ENCODE measurements around the gene CARD6. TPM values are rescaled to one million over a fixed set of nuclear protein-coding genes. Genes with fewer than 3 reads are reported as not detected.

Gene CARD6
- total RNA-seq, 1 donor from 2014 or later = not detected

DNA sequence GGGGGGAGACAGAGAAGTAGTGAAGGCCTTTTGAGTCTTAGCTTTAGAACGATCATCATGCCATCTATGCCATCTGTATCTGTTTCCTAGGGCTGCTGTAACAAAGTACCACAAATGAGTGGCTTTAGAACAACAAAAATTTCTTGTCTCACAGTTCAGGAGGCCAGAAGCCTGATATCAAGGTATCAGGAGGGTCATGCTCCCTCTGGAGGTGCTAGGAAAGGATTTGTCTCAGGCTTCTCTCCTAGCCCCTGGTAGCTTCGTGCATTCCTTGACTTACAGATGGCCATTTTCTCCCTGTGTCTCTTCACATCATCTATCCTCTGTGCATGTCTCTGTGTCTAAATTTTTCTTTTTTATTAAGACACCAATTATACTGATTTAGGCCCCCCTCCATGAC is 5.2 kb downstream of the CARD6 start:
- H3K36me3 Mint-ChIP-seq = no peaks in the 10 kb centered on the region
- H3K9ac ChIP-seq = no peak overlapping the region
- DNase-seq (ENCODE audit: low spot score) = no peak
- no peaks in the 10 kb centered on the region for H3K79me2 ChIP-seq (ENCODE audit: low read depth)
- peaks cover 2% of the 10 kb centered on the region for H3K27me3 Mint-ChIP-seq (ENCODE audit: insufficient read depth, low read depth)
- H3K27ac ChIP-seq = no peak overlapping the region
- H3K36me3 ChIP-seq = no peaks in the 10 kb centered on the region
- H3K4me1 ChIP-seq = no peaks in the 10 kb centered on the region
- H3K9me3 ChIP-seq (ENCODE audit: low read depth) = no peaks in the 10 kb centered on the region
- H3K4me3 ChIP-seq = no peak overlapping the region
- no peaks in the 10 kb centered on the region for H3K9me3 Mint-ChIP-seq
- no peaks in the 10 kb centered on the region for H3K27me3 ChIP-seq
- peaks cover under 1% of the 10 kb centered on the region for H3K4me1 Mint-ChIP-seq
- no peaks in the 10 kb centered on the region for H4K20me1 ChIP-seq (ENCODE audit: low read depth)
- H3K4me2 ChIP-seq = no peak overlapping the region
- no peak overlapping the region for H3K27ac Mint-ChIP-seq
- H2AFZ ChIP-seq (replicated peaks) = no peak overlapping the region
- TF ChIP-seq, protein P1, sequence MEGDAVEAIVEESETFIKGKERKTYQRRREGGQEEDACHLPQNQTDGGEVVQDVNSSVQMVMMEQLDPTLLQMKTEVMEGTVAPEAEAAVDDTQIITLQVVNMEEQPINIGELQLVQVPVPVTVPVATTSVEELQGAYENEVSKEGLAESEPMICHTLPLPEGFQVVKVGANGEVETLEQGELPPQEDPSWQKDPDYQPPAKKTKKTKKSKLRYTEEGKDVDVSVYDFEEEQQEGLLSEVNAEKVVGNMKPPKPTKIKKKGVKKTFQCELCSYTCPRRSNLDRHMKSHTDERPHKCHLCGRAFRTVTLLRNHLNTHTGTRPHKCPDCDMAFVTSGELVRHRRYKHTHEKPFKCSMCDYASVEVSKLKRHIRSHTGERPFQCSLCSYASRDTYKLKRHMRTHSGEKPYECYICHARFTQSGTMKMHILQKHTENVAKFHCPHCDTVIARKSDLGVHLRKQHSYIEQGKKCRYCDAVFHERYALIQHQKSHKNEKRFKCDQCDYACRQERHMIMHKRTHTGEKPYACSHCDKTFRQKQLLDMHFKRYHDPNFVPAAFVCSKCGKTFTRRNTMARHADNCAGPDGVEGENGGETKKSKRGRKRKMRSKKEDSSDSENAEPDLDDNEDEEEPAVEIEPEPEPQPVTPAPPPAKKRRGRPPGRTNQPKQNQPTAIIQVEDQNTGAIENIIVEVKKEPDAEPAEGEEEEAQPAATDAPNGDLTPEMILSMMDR (IDR thresholded peaks at IDR 0.05) = no peak
- TF ChIP-seq EZH2phosphoT487 (IDR thresholded peaks at IDR 0.05) (no peak), EZH2 (IDR thresholded peaks at IDR 0.05) (no peak)
- no peak overlapping the region for H3K4me3 Mint-ChIP-seq
- H3F3A ChIP-seq (ENCODE audit: low read depth) = no peaks in the 10 kb centered on the region

DNA sequence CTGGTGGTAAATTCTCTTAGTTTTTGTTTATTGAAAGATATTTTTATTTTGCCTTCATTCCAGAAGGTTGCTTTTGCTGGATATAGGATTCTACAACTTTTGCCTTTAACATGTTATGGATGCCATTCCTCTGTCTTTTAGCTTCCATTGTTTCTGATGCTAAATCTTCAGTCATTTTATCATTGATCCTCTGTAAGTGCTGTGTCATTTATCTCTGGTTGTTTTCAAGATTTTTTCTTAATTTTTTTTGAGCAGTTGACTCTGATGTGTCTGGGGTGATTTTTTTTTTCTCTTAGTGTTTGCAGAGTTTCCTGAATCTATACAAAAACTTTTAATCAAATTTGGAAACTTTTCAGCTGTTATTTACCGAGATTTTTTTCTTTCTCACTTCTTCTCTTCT is 6.4 kb downstream of the CARD6 start:
- DNase-seq (ENCODE audit: low spot score) = no peak
- Histone ChIP-seq H3K27me3 (no peaks in the 10 kb centered on the region), H3K4me2 (no peak overlapping the region), H3K4me3 (no peak overlapping the region), H2AFZ (replicated peaks) (no peak overlapping the region), H3K9me3 (ENCODE audit: low read depth) (no peaks in the 10 kb centered on the region), H3F3A (ENCODE audit: low read depth) (no peaks in the 10 kb centered on the region), H3K27ac (no peak overlapping the region), H3K9ac (no peak overlapping the region), H3K36me3 (no peaks in the 10 kb centered on the region), H3K4me1 (no peaks in the 10 kb centered on the region), H4K20me1 (ENCODE audit: low read depth) (no peaks in the 10 kb centered on the region), H3K79me2 (ENCODE audit: low read depth) (no peaks in the 10 kb centered on the region)
- no peak overlapping the region for H3K4me3 Mint-ChIP-seq
- TF ChIP-seq EZH2 (IDR thresholded peaks at IDR 0.05) (no peak), EZH2phosphoT487 (IDR thresholded peaks at IDR 0.05) (no peak)
- TF ChIP-seq, protein P1 (IDR thresholded peaks at IDR 0.05) = no peak
- peaks cover 8% of the 10 kb centered on the region for H3K27me3 Mint-ChIP-seq (ENCODE audit: insufficient read depth, low read depth)
- no peaks in the 10 kb centered on the region for H3K36me3 Mint-ChIP-seq
- no peaks in the 10 kb centered on the region for H3K9me3 Mint-ChIP-seq
- H3K4me1 Mint-ChIP-seq = no peaks in the 10 kb centered on the region
- no peak overlapping the region for H3K27ac Mint-ChIP-seq

DNA sequence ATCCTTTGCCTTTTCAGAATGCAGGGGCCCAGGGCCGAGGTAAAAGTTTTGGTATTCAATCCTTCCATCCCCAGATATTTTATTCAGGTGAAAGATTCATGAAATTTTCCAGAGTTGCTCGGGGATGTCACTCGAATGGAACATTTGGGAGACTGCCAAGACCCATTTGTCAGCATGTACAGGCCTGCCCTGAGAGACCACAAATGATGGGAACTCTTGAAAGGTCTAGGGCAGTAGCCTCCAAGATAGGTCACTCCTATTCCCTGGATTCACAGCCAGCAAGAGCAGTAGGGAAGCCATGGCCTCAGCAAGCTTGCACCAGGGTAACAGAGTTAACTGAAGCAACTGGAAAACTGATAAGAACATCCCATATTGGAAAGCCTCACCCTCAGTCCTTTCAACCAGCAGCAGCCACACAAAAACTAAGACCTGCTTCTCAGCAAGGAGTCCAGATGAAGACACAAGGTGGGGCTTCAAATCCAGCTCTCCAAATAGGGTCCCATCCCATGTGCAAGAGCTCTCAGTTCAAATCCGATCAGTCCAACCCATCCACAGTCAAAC is 12.5 kb downstream of the CARD6 start:
- Histone ChIP-seq H3K9me3 (ENCODE audit: low read depth) (no peaks in the 10 kb centered on the region), H4K20me1 (ENCODE audit: low read depth) (no peaks in the 10 kb centered on the region), H3K27ac (no peak overlapping the region), H3K27me3 (no peaks in the 10 kb centered on the region), H3F3A (ENCODE audit: low read depth) (no peaks in the 10 kb centered on the region), H3K4me2 (no peak overlapping the region), H3K79me2 (ENCODE audit: low read depth) (no peaks in the 10 kb centered on the region), H3K4me1 (no peaks in the 10 kb centered on the region), H3K36me3 (no peaks in the 10 kb centered on the region), H3K9ac (no peak overlapping the region), H3K4me3 (no peak overlapping the region), H2AFZ (replicated peaks) (no peak overlapping the region)
- H3K4me1 Mint-ChIP-seq = no peaks in the 10 kb centered on the region
- H3K27me3 Mint-ChIP-seq (ENCODE audit: insufficient read depth, low read depth) = peaks cover 7% of the 10 kb centered on the region
- no peaks in the 10 kb centered on the region for H3K36me3 Mint-ChIP-seq
- TF ChIP-seq EZH2phosphoT487 (IDR thresholded peaks at IDR 0.05) = no peak
- TF ChIP-seq, protein P1 (IDR thresholded peaks at IDR 0.05) = no peak
- no peak for TF ChIP-seq EZH2 (IDR thresholded peaks at IDR 0.05)
- no peak for DNase-seq (ENCODE audit: low spot score)
- no peak overlapping the region for H3K4me3 Mint-ChIP-seq
- no peaks in the 10 kb centered on the region for H3K9me3 Mint-ChIP-seq
- H3K27ac Mint-ChIP-seq = no peak overlapping the region
